ENCODE measurements around the gene GRAP2.

The GRAP2 gene

GRCh38 chr22:39907605-39908097, 6.8 kb downstream of the GRAP2 start:
- TF ChIP-seq CTCF (IDR thresholded peaks at IDR 0.05; ENCODE audit: low read depth, low read length, missing control alignments) = no peak
- no peak for DNase-seq (ENCODE audit: low read depth)
- in situ Hi-C loops (cut with HindIII; ENCODE audit: low sequenced_read_pairs) = no loop called here
- H3K4me3 ChIP-seq (ENCODE audit: low read depth, low read length) = no peak overlapping the region

- in situ Hi-C loops (cut with HindIII; ENCODE audit: low sequenced_read_pairs) = no loop called here
- no peak overlapping the region for H3K4me3 ChIP-seq (ENCODE audit: low read depth, low read length)
- no peak for DNase-seq (ENCODE audit: low read depth)
- no peak for TF ChIP-seq CTCF (IDR thresholded peaks at IDR 0.05; ENCODE audit: low read depth, low read length, missing control alignments)
Measured at GRCh38 chr22:39908136-39908535, 7.3 kb downstream of the GRAP2 start.

- no peak overlapping the region for H3K4me3 ChIP-seq (ENCODE audit: low read depth, low read length)
- in situ Hi-C loops (cut with HindIII; ENCODE audit: low sequenced_read_pairs) = no loop called here
- TF ChIP-seq CTCF (IDR thresholded peaks at IDR 0.05; ENCODE audit: low read depth, low read length, missing control alignments) = no peak
- DNase-seq (ENCODE audit: low read depth) = no peak
Measured at GRCh38 chr22:39908737-39909136, 7.9 kb downstream of the GRAP2 start.

DNA sequence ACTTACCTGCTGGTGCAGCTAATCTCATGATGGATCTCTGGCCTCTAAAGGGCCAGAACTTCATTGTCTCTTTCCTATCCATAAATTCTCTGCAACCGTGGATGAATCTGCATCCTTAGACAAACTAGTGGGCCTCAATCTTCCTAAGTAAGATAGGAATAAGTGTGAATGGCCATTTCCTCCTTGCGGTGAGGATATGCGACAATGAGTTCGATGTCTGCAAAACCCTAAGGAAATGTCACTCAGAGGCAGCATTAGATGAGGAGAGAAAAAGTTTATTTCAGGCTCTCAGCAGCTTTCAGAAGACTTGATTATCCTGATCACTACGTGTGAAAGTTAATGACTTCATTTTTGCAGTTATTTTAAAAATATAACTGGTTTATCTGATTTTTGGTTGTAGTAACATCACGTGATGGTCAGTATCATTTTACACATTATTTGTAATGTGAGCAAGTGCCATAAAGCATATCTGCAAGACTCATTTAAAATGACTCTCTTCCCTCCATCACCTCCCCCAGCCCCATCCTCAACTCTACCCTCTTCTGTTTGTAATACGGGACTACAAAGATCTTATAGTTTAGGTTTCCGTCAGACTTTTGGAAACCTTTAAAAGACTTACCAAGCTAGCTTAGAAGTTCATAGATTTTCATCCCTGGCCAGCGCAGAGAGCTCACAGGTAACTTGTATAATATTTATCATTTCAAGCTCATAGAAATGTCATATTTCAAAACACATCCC, 10.2 kb downstream of the GRAP2 start:
- no peak for TF ChIP-seq CTCF (IDR thresholded peaks at IDR 0.05; ENCODE audit: low read depth, low read length, missing control alignments)
- no peak overlapping the region for H3K4me3 ChIP-seq (ENCODE audit: low read depth, low read length)
- no peak for DNase-seq (ENCODE audit: low read depth)
- in situ Hi-C loops (cut with HindIII; ENCODE audit: low sequenced_read_pairs) = no loop called here

GRCh38 chr22:39913321-39913720, 12.4 kb downstream of the GRAP2 start:
- no peak for DNase-seq (ENCODE audit: low read depth)
- H3K4me3 ChIP-seq (ENCODE audit: low read depth, low read length) = no peak overlapping the region
- TF ChIP-seq CTCF (IDR thresholded peaks at IDR 0.05; ENCODE audit: low read depth, low read length, missing control alignments) = no peak
- in situ Hi-C loops (cut with HindIII; ENCODE audit: low sequenced_read_pairs) = no loop called here

GRCh38 chr22:39913886-39914285, 13.0 kb downstream of the GRAP2 start:
- H3K4me3 ChIP-seq (ENCODE audit: low read depth, low read length) = no peak overlapping the region
- TF ChIP-seq CTCF (IDR thresholded peaks at IDR 0.05; ENCODE audit: low read depth, low read length, missing control alignments) = no peak
- no peak for DNase-seq (ENCODE audit: low read depth)
- in situ Hi-C loops (cut with HindIII; ENCODE audit: low sequenced_read_pairs) = no loop called here
